ENCODE measurements around the gene OCSTAMP. TPM values are rescaled to one million over a fixed set of nuclear protein-coding genes. Genes with fewer than 3 reads are reported as not detected.

OCSTAMP gene
- total RNA-seq: not detected

- intact Hi-C loops (cut with DNase I): no loop called here
- no peak for DNase-seq
- H3K27me3 ChIP-seq: peaks cover 0 to 24% (median 0%) of the 10 kb centered on the region in 4 donors
- H3K36me3 ChIP-seq: no peaks in the 10 kb centered on the region
- WGBS, 2 donors: 43 to 48% methylated on average over 4 to 6 of the region's 9 CpGs
- no peak for TF ChIP-seq POLR2A (IDR thresholded peaks at IDR 0.05)
- TF ChIP-seq CTCF (IDR thresholded peaks at IDR 0.05): no peak
- no peak within 1 kb of the TSS for H3K4me3 ChIP-seq
- no peaks in the 10 kb centered on the region for H3K4me1 ChIP-seq
- H3K27ac ChIP-seq: no peak within 1 kb of the TSS
- H3K9me3 ChIP-seq: no peaks in the 10 kb centered on the region
These were observed at the start of gene OCSTAMP for GRCh38 chr20:46550461-46550860. TSS of gene OCSTAMP (minus strand) at chr20:46550654. CDS start at chr20:46550560, 94 bp downstream.

- 78 to 83% methylated on average over 8 of the region's 8 CpGs for WGBS, 2 donors
- TF ChIP-seq POLR2A (IDR thresholded peaks at IDR 0.05) (no peak), CTCF (IDR thresholded peaks at IDR 0.05) (no peak)
- H3K27me3 ChIP-seq: no peaks in the 10 kb centered on the region
- no peaks in the 10 kb centered on the region for H3K4me1 ChIP-seq
- intact Hi-C loops (cut with DNase I): no loop called here
- H3K4me3 ChIP-seq: no peak overlapping the region
- DNase-seq: no peak
- no peaks in the 10 kb centered on the region for H3K9me3 ChIP-seq
- H3K36me3 ChIP-seq: no peaks in the 10 kb centered on the region
- no peak overlapping the region for H3K27ac ChIP-seq
These were observed 49.0 kb upstream of the OCSTAMP start for GRCh38 chr20:46599227-46599987.

- Histone ChIP-seq H3K4me1 (no peaks in the 10 kb centered on the region), H3K4me3 (no peak overlapping the region), H3K27me3 (no peaks in the 10 kb centered on the region), H3K36me3 (no peaks in the 10 kb centered on the region), H3K27ac (no peak overlapping the region), H3K9me3 (no peaks in the 10 kb centered on the region)
- 89% methylated on average over 3 to 7 of the region's 8 CpGs for WGBS, 2 donors
- DNase-seq: no peak
- intact Hi-C loops (cut with DNase I): no loop called here
- TF ChIP-seq CTCF (IDR thresholded peaks at IDR 0.05) (no peak), POLR2A (IDR thresholded peaks at IDR 0.05) (no peak)
These were observed 45.5 kb upstream of the OCSTAMP start for GRCh38 chr20:46595933-46596332.

GRCh38 chr20:46594725-46595124 lies 44.3 kb upstream of the OCSTAMP start:
- Histone ChIP-seq H3K27ac (no peak overlapping the region), H3K4me1 (no peaks in the 10 kb centered on the region), H3K9me3 (no peaks in the 10 kb centered on the region), H3K36me3 (no peaks in the 10 kb centered on the region), H3K27me3 (no peaks in the 10 kb centered on the region), H3K4me3 (no peak overlapping the region)
- intact Hi-C loops (cut with DNase I): no loop called here
- no peak for DNase-seq
- 27 to 50% methylated on average over 2 of the region's 2 CpGs for WGBS, 2 donors
- TF ChIP-seq CTCF (IDR thresholded peaks at IDR 0.05) (no peak), POLR2A (IDR thresholded peaks at IDR 0.05) (no peak)

GRCh38 chr20:46592580-46593362 lies 42.3 kb upstream of the OCSTAMP start:
- intact Hi-C loops (cut with DNase I): no loop called here
- Histone ChIP-seq H3K4me1 (no peaks in the 10 kb centered on the region), H3K4me3 (no peak overlapping the region), H3K9me3 (no peaks in the 10 kb centered on the region), H3K36me3 (no peaks in the 10 kb centered on the region), H3K27ac (no peak overlapping the region), H3K27me3 (no peaks in the 10 kb centered on the region)
- DNase-seq: no peak
- WGBS, 2 donors: 81 to 84% methylated on average over 4 of the region's 4 CpGs
- peak in 1 of 6 experiments; percentile 16 for TF ChIP-seq CTCF (IDR thresholded peaks at IDR 0.05)
- no peak for TF ChIP-seq POLR2A (IDR thresholded peaks at IDR 0.05)

Measured in esophagus squamous epithelium (tissue), 5 donors.